H9 (cell line): ENCODE results near the gene KATNB1. TPM values are rescaled to one million over a fixed set of nuclear protein-coding genes. Genes with fewer than 3 reads are reported as not detected.

Experiments used
- DNase-seq: peaks from one replicate; pipeline ENCODE4 v3.0.0-alpha.2; 2017
- H2AFZ ChIP-seq: one replicate; pipeline ENCODE4 v1.6.1; 2013; ENCODE audit warnings: mild to moderate bottlenecking, low read length, control low read depth, moderate library complexity
- H2AK5ac ChIP-seq: 2 replicates; pipeline ENCODE4 v1.6.1; 2013; ENCODE audit warnings: low read length, control low read depth, mixed read lengths; ENCODE audit not compliant: insufficient read length
- H2BK120ac ChIP-seq: one replicate; pipeline ENCODE4 v1.6.1; 2013; ENCODE audit warnings: low read depth, mild to moderate bottlenecking, low read length, control low read depth, inconsistent platforms; ENCODE audit not compliant: poor library complexity, severe bottlenecking
- H2BK12ac ChIP-seq: 2 replicates; pipeline ENCODE4 v1.6.1; 2013; ENCODE audit warnings: low read length, control low read depth, mixed read lengths, low read depth; ENCODE audit not compliant: insufficient read length
- H2BK15ac ChIP-seq: 2 replicates; pipeline ENCODE4 v1.6.1; 2013; ENCODE audit warnings: low read depth, low read length, control low read depth
- H2BK20ac ChIP-seq: one replicate; pipeline ENCODE4 v1.6.1; 2013; ENCODE audit warnings: low read depth, mild to moderate bottlenecking, low read length, control low read depth, inconsistent platforms; ENCODE audit not compliant: poor library complexity, severe bottlenecking
- H2BK5ac ChIP-seq: 2 replicates; pipeline ENCODE4 v1.6.1; 2013; ENCODE audit warnings: low read length, control low read depth, mixed read lengths; ENCODE audit not compliant: insufficient read length
- H3K14ac ChIP-seq: 2 replicates; pipeline ENCODE4 v1.6.1; 2013; ENCODE audit warnings: low read length, control low read depth; ENCODE audit not compliant: insufficient read depth
- H3K18ac ChIP-seq: 2 replicates; pipeline ENCODE4 v1.6.1; 2013; ENCODE audit warnings: low read depth, mild to moderate bottlenecking, mixed read lengths, low read length, control low read depth; ENCODE audit not compliant: insufficient read length
- H3K23ac ChIP-seq: 2 replicates; pipeline ENCODE4 v1.6.1; 2013; ENCODE audit warnings: low read length, control low read depth, mixed read lengths, low read depth; ENCODE audit not compliant: insufficient read length
- H3K23me2 ChIP-seq: 2 replicates; pipeline ENCODE4 v1.6.1; 2013; ENCODE audit warnings: low read depth, mild to moderate bottlenecking, mixed read lengths, low read length, control low read depth; ENCODE audit not compliant: insufficient read length, poor library complexity, severe bottlenecking
- H3K27ac ChIP-seq: 2 replicates; pipeline ENCODE4 v1.5.1; 2013; ENCODE audit warnings: low read length, control low read depth, mixed read lengths, low read depth; ENCODE audit not compliant: insufficient read length
- H3K27me3 ChIP-seq: 2 replicates; pipeline ENCODE4 v1.6.1; 2013; ENCODE audit warnings: low read length, control low read depth, inconsistent platforms; ENCODE audit not compliant: insufficient read depth
- H3K4ac ChIP-seq: 2 replicates; pipeline ENCODE4 v1.6.1; 2013; ENCODE audit warnings: low read depth, mild to moderate bottlenecking, control low read depth, inconsistent platforms, low read length, moderate library complexity
- H3K4me1 ChIP-seq: 2 replicates; pipeline ENCODE4 v1.6.1; 2013; ENCODE audit warnings: low read length, control low read depth, inconsistent platforms; ENCODE audit not compliant: insufficient read depth
- H3K4me2 ChIP-seq: 2 replicates; pipeline ENCODE4 v1.6.1; 2013; ENCODE audit warnings: low read length, control low read depth, mixed read lengths; ENCODE audit not compliant: insufficient read length, insufficient read depth
- H3K56ac ChIP-seq: 2 replicates; pipeline ENCODE4 v1.6.1; 2013; ENCODE audit warnings: low read depth, mild to moderate bottlenecking, mixed read lengths, low read length, control low read depth; ENCODE audit not compliant: insufficient read length
- H3K79me1 ChIP-seq: 2 replicates; pipeline ENCODE4 v1.6.1; 2013; ENCODE audit warnings: low read depth, mild to moderate bottlenecking, moderate library complexity, low read length, control low read depth, inconsistent platforms; ENCODE audit not compliant: insufficient read depth, poor library complexity, severe bottlenecking
- H3K79me2 ChIP-seq: 2 replicates; pipeline ENCODE4 v1.6.1; 2013; ENCODE audit warnings: low read length, control low read depth, inconsistent platforms; ENCODE audit not compliant: insufficient read depth
- H3K9ac ChIP-seq: 2 replicates; pipeline ENCODE4 v1.6.1; 2013; ENCODE audit warnings: low read length, control low read depth, mixed read lengths; ENCODE audit not compliant: insufficient read length; ENCODE audit errors: extremely low read depth
- H3K9me3 ChIP-seq: one replicate; pipeline ENCODE4 v1.6.1; 2013; ENCODE audit warnings: low read depth, low read length, inconsistent platforms; ENCODE audit not compliant: control insufficient read depth
- H3T11ph ChIP-seq: one replicate; pipeline ENCODE4 v1.6.1; 2013; ENCODE audit warnings: mild to moderate bottlenecking, low read length, control low read depth, inconsistent platforms
- H4K20me1 ChIP-seq: one replicate; pipeline ENCODE4 v1.6.1; 2013; ENCODE audit not compliant: control insufficient read depth, insufficient read length, insufficient read depth
- H4K5ac ChIP-seq: 2 replicates; pipeline ENCODE4 v1.6.1; 2013; ENCODE audit warnings: low read depth, mild to moderate bottlenecking, mixed read lengths, low read length, control low read depth; ENCODE audit not compliant: insufficient read length
- H4K8ac ChIP-seq: replicated peaks from 2 replicates; pipeline ENCODE4 v1.6.1; 2013; ENCODE audit warnings: low read length, control low read depth, mixed read lengths, low read depth; ENCODE audit not compliant: insufficient read length
- H4K91ac ChIP-seq: 2 replicates; pipeline ENCODE4 v1.6.1; 2013; ENCODE audit warnings: low read depth, mild to moderate bottlenecking, moderate library complexity, mixed read lengths, low read length, control low read depth; ENCODE audit not compliant: insufficient read length
- H3K27ac Mint-ChIP-seq, 3 experiments: 2 replicates in 2 of 3; 3 replicates in 1 of 3; pipeline ENCODE4 v1.8.0; 2020 to 2021; ENCODE audit warnings: mixed read lengths in 3 of 3, mild to moderate bottlenecking in 1 of 3, moderate library complexity in 1 of 3
- H3K27me3 Mint-ChIP-seq: 2 replicates; pipeline ENCODE4 v1.8.0; 2021; ENCODE audit warnings: low read depth, mild to moderate bottlenecking, moderate library complexity, mixed read lengths
- H3K36me3 Mint-ChIP-seq, 3 experiments: 2 replicates in 2 of 3; 3 replicates in 1 of 3; pipeline ENCODE4 v1.8.0; 2020 to 2021; ENCODE audit warnings: low read depth in 3 of 3, mixed read lengths in 3 of 3; ENCODE audit not compliant: insufficient read depth in 1 of 3
- H3K4me1 Mint-ChIP-seq, 2 experiments: 2 replicates each; pipeline ENCODE4 v1.8.0; 2020; ENCODE audit warnings: mixed read lengths in 2 of 2
- H3K4me3 Mint-ChIP-seq, 2 experiments: 2 replicates in 1 of 2; 3 replicates in 1 of 2; pipeline ENCODE4 v1.8.0; 2020 to 2021; ENCODE audit warnings: mild to moderate bottlenecking in 2 of 2, mixed read lengths in 2 of 2, moderate library complexity in 1 of 2
- H3K9me3 Mint-ChIP-seq, 2 experiments: 2 replicates in 1 of 2; 3 replicates in 1 of 2; pipeline ENCODE4 v1.8.0; 2020; ENCODE audit warnings: mild to moderate bottlenecking in 2 of 2, mixed read lengths in 2 of 2, moderate library complexity in 1 of 2
- WGBS: extraction: QIAGEN DNeasy Blood & Tissue Kit; methylation state at CpG from one replicate; pipeline ENCODE4 v1.1.7; 2013; ENCODE audit warnings: missing lambda C conversion rate, low lambda C conversion rate, mixed read lengths; ENCODE audit not compliant: insufficient read length; ENCODE audit errors: extremely low coverage; 5-methylcytosine and 5-hydroxymethylcytosine counted together
- total RNA-seq: library from RNA; stranded (reverse); gene quantifications from 2 replicates; pipeline ENCODE4 v1.2.1, GENCODE V29; 2021
- TF ChIP-seq, protein P1 (sequence below): fragments of 200-600 bp; sonication (generic); conservative IDR thresholded peaks from 3 replicates; pipeline ENCODE4 v1.8.0; 2021; ENCODE audit warnings: antibody characterized with exemption, mild to moderate bottlenecking

Gene KATNB1
- total RNA-seq, 1 experiment from 2014 or later: 29.9 TPM

DNA sequence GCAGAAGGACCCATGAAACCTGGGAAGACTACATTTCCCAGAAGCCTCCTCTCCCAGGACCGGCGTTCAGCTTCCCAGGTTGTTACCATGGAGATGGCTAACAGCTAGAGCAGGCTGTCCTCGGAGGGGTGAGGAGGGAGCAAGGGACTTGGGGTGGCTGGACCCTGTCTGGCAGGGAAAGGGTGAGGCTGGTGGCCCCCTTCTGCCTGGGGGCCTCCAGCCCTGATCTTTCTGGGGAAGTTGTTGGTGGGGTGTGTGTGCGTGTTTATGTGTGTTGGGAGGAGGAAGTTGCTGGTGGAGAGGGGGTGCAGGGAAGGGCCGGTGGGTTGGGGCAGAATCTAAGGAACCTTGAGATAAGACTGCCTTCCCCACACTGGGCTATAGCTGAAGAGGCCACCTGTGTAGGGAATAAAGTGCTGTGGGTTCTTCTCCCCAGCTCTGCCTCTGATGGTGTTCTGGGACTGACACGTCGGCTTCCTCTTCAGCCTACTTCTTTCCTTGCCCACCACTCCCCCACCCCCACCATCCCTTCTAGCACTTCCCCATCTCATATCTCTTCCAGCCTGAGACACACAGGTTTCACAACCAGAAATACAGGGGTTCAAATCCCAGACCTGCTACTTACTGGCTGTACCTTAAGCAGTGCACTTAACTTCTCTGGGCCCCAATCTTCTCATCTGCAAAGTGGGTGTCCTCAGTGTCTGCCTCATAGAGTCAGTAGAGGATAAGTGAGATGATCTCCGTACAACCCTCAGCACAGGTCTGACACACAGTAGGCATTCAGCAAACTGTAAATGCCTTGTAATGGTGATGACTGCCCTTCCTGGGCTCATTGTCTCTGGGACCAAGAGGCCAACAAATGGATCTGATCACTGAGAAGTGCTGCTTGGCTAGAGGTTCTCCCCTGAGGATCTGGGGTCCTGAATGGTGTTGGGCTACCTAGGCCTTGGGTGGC lies 40.6 kb upstream of the KATNB1 start, which contains the start of gene DRC7:
DRC7 (plus strand) TSS at position 82 of the 955 bp plus-strand sequence. CDS start 3,144 bp downstream, outside the sequence.
- no peak within 1 kb of the TSS for H3K23ac ChIP-seq
- no peak within 1 kb of the TSS for H2BK5ac ChIP-seq
- H3T11ph ChIP-seq: no peak within 1 kb of the TSS
- H2AK5ac ChIP-seq: no peak within 1 kb of the TSS
- Mint-ChIP-seq H3K27me3 (peaks cover 1% of the 10 kb centered on the region; the same call in 1 of the 2 replicates), H3K4me3 (peak within 1 kb of the TSS; percentile 50 to 57; a peak in 4 of 5 replicates), H3K9me3 (no peaks in the 10 kb centered on the region), H3K4me1 (peaks cover 2 to 8% of the 10 kb centered on the region in 2 experiments), H3K27ac (peak within 1 kb of the TSS in 1 of 3 experiments; percentile 95; a peak in 3 of 7 replicates), H3K36me3 (no peaks in the 10 kb centered on the region)
- H3K4me1 ChIP-seq: no peaks in the 10 kb centered on the region
- no peak within 1 kb of the TSS for H2BK15ac ChIP-seq
- no peak within 1 kb of the TSS for H4K8ac ChIP-seq
- no peak within 1 kb of the TSS for H3K18ac ChIP-seq
- no peaks in the 10 kb centered on the region for H3K9me3 ChIP-seq
- no peak within 1 kb of the TSS for H4K91ac ChIP-seq
- no peak within 1 kb of the TSS for H3K56ac ChIP-seq
- no peak within 1 kb of the TSS for H2BK120ac ChIP-seq
- TF ChIP-seq, protein P1, sequence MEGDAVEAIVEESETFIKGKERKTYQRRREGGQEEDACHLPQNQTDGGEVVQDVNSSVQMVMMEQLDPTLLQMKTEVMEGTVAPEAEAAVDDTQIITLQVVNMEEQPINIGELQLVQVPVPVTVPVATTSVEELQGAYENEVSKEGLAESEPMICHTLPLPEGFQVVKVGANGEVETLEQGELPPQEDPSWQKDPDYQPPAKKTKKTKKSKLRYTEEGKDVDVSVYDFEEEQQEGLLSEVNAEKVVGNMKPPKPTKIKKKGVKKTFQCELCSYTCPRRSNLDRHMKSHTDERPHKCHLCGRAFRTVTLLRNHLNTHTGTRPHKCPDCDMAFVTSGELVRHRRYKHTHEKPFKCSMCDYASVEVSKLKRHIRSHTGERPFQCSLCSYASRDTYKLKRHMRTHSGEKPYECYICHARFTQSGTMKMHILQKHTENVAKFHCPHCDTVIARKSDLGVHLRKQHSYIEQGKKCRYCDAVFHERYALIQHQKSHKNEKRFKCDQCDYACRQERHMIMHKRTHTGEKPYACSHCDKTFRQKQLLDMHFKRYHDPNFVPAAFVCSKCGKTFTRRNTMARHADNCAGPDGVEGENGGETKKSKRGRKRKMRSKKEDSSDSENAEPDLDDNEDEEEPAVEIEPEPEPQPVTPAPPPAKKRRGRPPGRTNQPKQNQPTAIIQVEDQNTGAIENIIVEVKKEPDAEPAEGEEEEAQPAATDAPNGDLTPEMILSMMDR: no peak
- no peaks in the 10 kb centered on the region for H3K79me2 ChIP-seq
- no peak within 1 kb of the TSS for H3K4me2 ChIP-seq
- H4K5ac ChIP-seq: no peak within 1 kb of the TSS
- no peaks in the 10 kb centered on the region for H3K27me3 ChIP-seq
- H3K23me2 ChIP-seq: no peaks in the 10 kb centered on the region
- WGBS: no CpG with 5 or more reads among the region's 8 CpGs
- no peak within 1 kb of the TSS for H2BK12ac ChIP-seq
- no peak within 1 kb of the TSS for H2BK20ac ChIP-seq
- no peaks in the 10 kb centered on the region for H3K79me1 ChIP-seq
- H2AFZ ChIP-seq: no peak within 1 kb of the TSS
- no peaks in the 10 kb centered on the region for H4K20me1 ChIP-seq
- peak; percentile 78 for DNase-seq
- no peak within 1 kb of the TSS; the same call in 1 of the 2 replicates for H3K14ac ChIP-seq
- H3K4ac ChIP-seq: no peak within 1 kb of the TSS
- H3K9ac ChIP-seq: no peak within 1 kb of the TSS
- no peak within 1 kb of the TSS for H3K27ac ChIP-seq
